Measurements from ENCODE around the gene NUCKS1.

NUCKS1 gene, protein sequence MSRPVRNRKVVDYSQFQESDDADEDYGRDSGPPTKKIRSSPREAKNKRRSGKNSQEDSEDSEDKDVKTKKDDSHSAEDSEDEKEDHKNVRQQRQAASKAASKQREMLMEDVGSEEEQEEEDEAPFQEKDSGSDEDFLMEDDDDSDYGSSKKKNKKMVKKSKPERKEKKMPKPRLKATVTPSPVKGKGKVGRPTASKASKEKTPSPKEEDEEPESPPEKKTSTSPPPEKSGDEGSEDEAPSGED

DNA sequence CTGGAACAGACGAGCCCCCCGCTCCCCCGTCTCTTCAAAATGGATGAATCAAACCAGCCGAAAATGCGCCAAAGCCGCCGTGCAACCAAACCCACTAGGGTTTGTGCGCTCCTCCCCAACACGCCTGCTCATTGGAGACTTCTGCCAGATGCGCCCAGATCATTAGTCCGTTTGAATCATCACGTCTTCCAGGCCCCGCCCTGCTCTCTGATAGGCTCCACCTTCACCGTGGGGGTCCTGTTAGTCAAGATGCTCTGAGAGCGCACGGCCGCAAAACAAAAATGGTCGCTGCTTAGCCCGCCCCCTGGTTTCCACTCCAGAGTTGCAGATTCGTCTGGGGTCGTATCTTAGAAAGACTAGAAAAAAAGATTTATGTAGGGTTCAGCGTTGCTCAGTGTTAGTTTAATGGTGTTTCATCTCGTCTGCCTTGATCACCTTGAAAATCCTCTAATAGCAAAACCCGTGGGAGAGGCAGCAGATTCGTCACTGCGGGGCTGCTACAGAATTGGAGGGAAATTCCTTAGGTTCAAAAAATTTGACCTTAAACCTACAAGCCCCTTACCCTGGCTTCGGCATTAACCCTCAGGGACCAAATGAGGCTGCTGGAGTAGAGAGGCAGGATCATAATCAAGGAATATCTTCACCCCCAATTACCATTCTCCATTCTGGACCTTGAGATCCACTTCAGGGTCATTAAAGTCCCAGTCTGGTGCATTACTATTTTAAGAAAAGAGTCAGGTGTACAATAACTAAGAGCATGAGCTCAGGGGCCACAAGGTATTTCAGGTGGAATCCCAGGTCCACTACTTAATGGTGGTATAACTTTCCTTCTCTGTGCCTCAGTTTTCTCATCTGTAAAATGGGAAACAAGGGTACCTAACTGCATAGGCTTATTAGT lies at the start of gene NUCKS1:
Gene NUCKS1, minus strand, starts transcription at position 45 of the 898 bp plus-strand sequence. CDS start 209 bp downstream, outside the sequence.
- H3K36me3 ChIP-seq (ENCODE audit: insufficient read depth, low read length): peaks cover 36% of the 10 kb centered on the region
- peak within 1 kb of the TSS; percentile 98 for H3K4me3 ChIP-seq
- no peaks in the 10 kb centered on the region for H3K9me3 ChIP-seq (ENCODE audit: low read depth, low read length)
- peak; percentile 97 for DNase-seq (ENCODE audit: low read depth, low spot score)
- peak within 1 kb of the TSS; percentile 95 for H3K27ac ChIP-seq
- peak; percentile 69 for TF ChIP-seq POLR2AphosphoS5 (IDR thresholded peaks at IDR 0.05; ENCODE audit: borderline replicate concordance, low read depth, low read length)
- TF ChIP-seq FOXP2 (optimal IDR thresholded peaks at IDR 0.05; ENCODE audit: control extremely low read depth, extremely low read length, insufficient read depth): no peak
- H3K9ac ChIP-seq (ENCODE audit: insufficient read length): peak within 1 kb of the TSS; percentile 95

DNA sequence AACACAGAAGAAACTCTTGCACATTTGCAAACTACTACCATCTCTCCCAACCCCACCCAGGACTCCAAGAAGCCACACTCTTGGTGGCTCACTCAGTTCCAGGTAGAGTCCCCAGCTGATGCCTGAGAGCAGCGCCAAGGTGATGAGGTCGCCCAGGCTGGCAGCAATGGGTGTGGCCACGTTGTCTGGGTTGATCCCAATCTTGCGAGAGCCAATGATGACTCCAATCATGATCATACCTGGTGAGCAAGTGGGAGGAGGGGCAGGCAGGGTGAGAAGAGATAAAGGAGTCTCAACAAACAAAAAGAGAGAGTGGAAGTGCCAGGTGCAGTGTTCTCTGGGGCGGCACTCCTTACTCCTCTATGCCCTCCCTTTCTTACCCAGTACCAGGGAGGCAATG lies 48.6 kb upstream of the NUCKS1 start:
- DNase-seq (ENCODE audit: low read depth, low spot score): no peak
- Histone ChIP-seq H3K4me3 (no peak overlapping the region), H3K9me3 (ENCODE audit: low read depth, low read length) (no peaks in the 10 kb centered on the region), H3K36me3 (ENCODE audit: insufficient read depth, low read length) (peaks cover 3% of the 10 kb centered on the region; the same call in 1 of the 2 replicates), H3K27ac (no peak overlapping the region), H3K9ac (ENCODE audit: insufficient read length) (no peak overlapping the region)
- TF ChIP-seq FOXP2 (optimal IDR thresholded peaks at IDR 0.05; ENCODE audit: control extremely low read depth, extremely low read length, insufficient read depth): no peak
- TF ChIP-seq POLR2AphosphoS5 (IDR thresholded peaks at IDR 0.05; ENCODE audit: borderline replicate concordance, low read depth, low read length): no peak
- no peak for TF ChIP-seq EZH2 (IDR thresholded peaks at IDR 0.05)

DNA sequence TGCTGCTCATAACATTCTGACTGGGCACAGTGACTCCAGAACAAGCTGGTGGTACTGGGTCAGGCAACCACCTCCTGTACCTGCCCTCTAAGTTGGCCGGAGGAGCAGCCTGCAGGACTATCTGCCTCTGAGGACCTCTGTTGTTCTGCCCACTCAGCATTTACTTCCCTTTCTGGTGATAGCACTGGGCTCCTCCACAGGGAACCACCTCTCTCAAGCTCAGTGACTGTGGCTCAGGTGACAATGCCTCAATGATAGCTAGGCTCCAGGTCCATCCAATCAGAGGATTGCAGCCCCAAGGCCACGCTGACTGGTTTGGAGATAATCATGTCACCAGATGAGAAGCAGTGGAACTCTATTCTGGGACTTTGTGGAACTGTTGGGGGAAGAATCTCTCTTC lies 47.2 kb upstream of the NUCKS1 start:
- Histone ChIP-seq H3K36me3 (ENCODE audit: insufficient read depth, low read length) (peaks cover 3% of the 10 kb centered on the region; the same call in 1 of the 2 replicates), H3K4me3 (no peak overlapping the region), H3K9ac (ENCODE audit: insufficient read length) (no peak overlapping the region), H3K9me3 (ENCODE audit: low read depth, low read length) (no peaks in the 10 kb centered on the region), H3K27ac (no peak overlapping the region)
- TF ChIP-seq EZH2 (IDR thresholded peaks at IDR 0.05) (no peak), POLR2AphosphoS5 (IDR thresholded peaks at IDR 0.05; ENCODE audit: borderline replicate concordance, low read depth, low read length) (no peak), FOXP2 (optimal IDR thresholded peaks at IDR 0.05; ENCODE audit: control extremely low read depth, extremely low read length, insufficient read depth) (no peak)
- DNase-seq (ENCODE audit: low read depth, low spot score): no peak

DNA sequence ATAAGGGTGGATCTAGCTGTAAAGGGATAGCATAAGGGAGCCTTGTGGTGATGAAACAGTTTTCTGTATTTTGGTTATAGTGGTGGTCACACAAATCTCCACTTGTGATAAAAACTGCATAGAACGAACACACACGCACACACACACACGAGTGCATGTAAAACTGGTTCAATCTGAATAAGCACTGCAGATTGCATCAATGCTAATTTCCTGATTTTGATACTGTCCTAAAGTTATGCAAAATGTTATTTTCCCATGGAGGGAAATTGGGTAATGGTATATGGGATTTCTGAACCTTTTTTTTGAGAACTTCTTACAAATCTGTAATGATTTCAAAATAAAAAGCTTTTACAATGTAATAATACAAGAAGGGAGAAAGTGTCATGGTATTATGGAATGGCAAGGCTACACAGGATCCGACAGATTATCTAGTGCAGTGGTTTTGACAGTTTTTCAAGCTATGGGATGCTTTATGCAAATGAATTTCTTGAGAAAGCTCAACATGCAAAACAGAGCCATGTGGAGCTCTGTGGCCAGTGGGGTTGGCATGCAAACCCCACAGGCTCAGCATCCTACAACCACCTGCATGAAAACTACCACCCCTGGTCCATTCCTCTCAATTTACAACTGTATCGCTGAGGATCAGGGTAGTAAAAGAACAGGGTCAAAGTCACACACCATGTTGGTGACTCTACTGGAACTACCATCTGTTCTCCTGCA lies 44.2 kb upstream of the NUCKS1 start:
- no peak overlapping the region for H3K4me3 ChIP-seq
- DNase-seq (ENCODE audit: low read depth, low spot score): no peak
- H3K9ac ChIP-seq (ENCODE audit: insufficient read length): no peak overlapping the region
- H3K27ac ChIP-seq: no peak overlapping the region
- peaks cover 3% of the 10 kb centered on the region; the same call in 1 of the 2 replicates for H3K36me3 ChIP-seq (ENCODE audit: insufficient read depth, low read length)
- TF ChIP-seq EZH2 (IDR thresholded peaks at IDR 0.05) (no peak), FOXP2 (optimal IDR thresholded peaks at IDR 0.05; ENCODE audit: control extremely low read depth, extremely low read length, insufficient read depth) (no peak), POLR2AphosphoS5 (IDR thresholded peaks at IDR 0.05; ENCODE audit: borderline replicate concordance, low read depth, low read length) (no peak)
- H3K9me3 ChIP-seq (ENCODE audit: low read depth, low read length): no peaks in the 10 kb centered on the region

DNA sequence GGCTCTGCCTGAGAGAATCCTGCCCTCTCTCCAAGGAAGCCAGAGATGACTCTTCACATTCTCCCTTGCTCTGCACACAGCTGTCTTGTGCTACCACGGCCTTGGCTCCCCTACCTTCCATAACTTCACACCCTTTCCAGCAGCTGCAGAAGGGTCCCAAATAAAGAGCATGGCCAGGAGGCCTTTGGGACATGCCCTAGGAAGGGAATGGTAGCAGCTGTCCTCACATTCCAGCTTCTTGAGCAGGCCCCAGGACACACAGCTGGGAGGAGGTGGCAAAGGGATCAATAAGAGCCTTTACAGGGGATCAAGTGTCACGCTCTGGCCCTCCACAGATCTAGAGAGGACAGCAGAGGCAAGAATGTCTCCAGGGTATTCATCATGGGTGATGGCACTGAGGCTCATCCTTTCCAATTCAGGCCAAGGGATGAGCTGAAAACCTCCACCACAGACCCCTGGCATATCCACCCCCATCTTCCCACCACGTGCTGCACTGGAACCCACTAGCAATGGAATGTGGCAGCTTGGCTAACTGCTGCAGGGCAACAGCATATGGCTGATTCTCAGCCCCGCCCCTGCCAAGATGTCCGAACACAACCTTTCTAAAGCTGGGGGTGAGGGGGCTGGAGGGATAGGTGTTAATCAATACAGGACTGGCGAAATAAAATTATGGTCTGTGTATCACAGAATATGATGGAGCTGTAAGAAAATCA lies 43.1 kb upstream of the NUCKS1 start:
- no peaks in the 10 kb centered on the region for H3K9me3 ChIP-seq (ENCODE audit: low read depth, low read length)
- no peak overlapping the region for H3K27ac ChIP-seq
- no peak overlapping the region for H3K9ac ChIP-seq (ENCODE audit: insufficient read length)
- no peak for TF ChIP-seq FOXP2 (optimal IDR thresholded peaks at IDR 0.05; ENCODE audit: control extremely low read depth, extremely low read length, insufficient read depth)
- TF ChIP-seq POLR2AphosphoS5 (IDR thresholded peaks at IDR 0.05; ENCODE audit: borderline replicate concordance, low read depth, low read length): no peak
- no peak for TF ChIP-seq EZH2 (IDR thresholded peaks at IDR 0.05)
- DNase-seq (ENCODE audit: low read depth, low spot score): no peak
- H3K4me3 ChIP-seq: no peak overlapping the region
- H3K36me3 ChIP-seq (ENCODE audit: insufficient read depth, low read length): peaks cover 3% of the 10 kb centered on the region; the same call in 1 of the 2 replicates

DNA sequence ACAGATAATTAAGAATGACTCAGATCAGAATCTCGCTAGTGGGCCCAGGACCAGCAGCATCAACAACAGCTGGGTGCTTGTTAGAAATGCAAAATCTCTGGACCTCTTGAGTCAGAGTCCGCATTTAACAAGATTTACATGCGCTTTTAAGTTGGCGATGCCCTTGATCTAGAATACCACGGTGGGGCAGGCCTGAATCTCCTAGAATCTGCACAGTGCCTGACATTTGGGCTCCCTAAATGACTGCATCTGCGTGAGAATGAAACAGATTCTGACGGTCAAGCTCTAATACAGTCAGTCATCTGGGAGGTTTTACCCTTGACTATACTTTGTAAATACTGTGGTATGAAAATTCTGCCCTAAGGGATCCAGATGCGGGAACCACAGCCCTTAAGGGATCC lies 42.5 kb upstream of the NUCKS1 start:
- Histone ChIP-seq H3K9ac (ENCODE audit: insufficient read length) (no peak overlapping the region), H3K9me3 (ENCODE audit: low read depth, low read length) (no peaks in the 10 kb centered on the region), H3K36me3 (ENCODE audit: insufficient read depth, low read length) (peaks cover 3% of the 10 kb centered on the region; the same call in 1 of the 2 replicates), H3K4me3 (no peak overlapping the region), H3K27ac (no peak overlapping the region)
- no peak for TF ChIP-seq EZH2 (IDR thresholded peaks at IDR 0.05)
- TF ChIP-seq FOXP2 (optimal IDR thresholded peaks at IDR 0.05; ENCODE audit: control extremely low read depth, extremely low read length, insufficient read depth): no peak
- TF ChIP-seq POLR2AphosphoS5 (IDR thresholded peaks at IDR 0.05; ENCODE audit: borderline replicate concordance, low read depth, low read length): no peak
- DNase-seq (ENCODE audit: low read depth, low spot score): no peak

DNA sequence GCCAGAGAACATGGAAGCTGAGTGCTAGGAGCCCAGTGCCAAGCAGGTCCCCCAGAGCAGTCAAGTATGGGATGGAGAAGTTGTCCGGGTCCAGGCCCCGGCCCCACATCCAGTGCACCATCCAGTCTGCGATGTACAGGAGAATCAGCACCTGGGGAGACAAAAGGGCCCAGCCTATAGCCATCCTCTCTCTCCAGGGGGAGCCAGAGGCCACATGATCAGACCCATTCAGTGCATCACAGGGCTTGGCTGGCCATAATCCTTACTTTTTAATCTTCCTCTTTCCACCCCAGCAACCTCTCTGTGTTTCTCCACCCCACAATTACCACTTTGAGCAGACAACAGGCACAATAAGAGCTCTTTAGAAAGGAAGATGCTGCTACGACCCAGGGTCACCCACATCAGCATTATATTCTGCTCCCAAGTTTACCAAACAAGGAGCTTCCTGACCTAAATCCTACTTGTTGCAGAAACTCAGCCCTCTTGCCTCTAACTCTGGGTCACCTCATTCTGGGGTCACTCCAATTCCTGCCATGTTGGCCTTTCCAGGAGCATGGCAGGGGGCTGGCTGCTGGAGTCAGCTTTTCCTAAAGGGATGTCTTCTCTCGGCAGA lies 41.7 kb upstream of the NUCKS1 start:
- no peaks in the 10 kb centered on the region for H3K9me3 ChIP-seq (ENCODE audit: low read depth, low read length)
- peaks cover 3% of the 10 kb centered on the region; the same call in 1 of the 2 replicates for H3K36me3 ChIP-seq (ENCODE audit: insufficient read depth, low read length)

More for the DNA sequence above, 41.7 kb upstream of the NUCKS1 start:
- Histone ChIP-seq H3K9ac (ENCODE audit: insufficient read length) (no peak overlapping the region), H3K4me3 (no peak overlapping the region), H3K27ac (no peak overlapping the region)
- no peak for DNase-seq (ENCODE audit: low read depth, low spot score)
- TF ChIP-seq FOXP2 (optimal IDR thresholded peaks at IDR 0.05; ENCODE audit: control extremely low read depth, extremely low read length, insufficient read depth) (no peak), POLR2AphosphoS5 (IDR thresholded peaks at IDR 0.05; ENCODE audit: borderline replicate concordance, low read depth, low read length) (no peak), EZH2 (IDR thresholded peaks at IDR 0.05) (no peak)

Measured in SK-N-MC (cell line).